Nephron (organoid): Measurements from ENCODE around the gene CFAP221.

Source experiments
- H3K27ac Mint-ChIP-seq, 3 experiments: 2 replicates each; pipeline ENCODE4 v1.8.0; 2020; ENCODE audit warnings: mixed read lengths in 3 of 3, mild to moderate bottlenecking in 2 of 3, moderate library complexity in 1 of 3
- H3K27me3 Mint-ChIP-seq: 2 replicates; pipeline ENCODE4 v1.8.0; 2021; ENCODE audit warnings: low read depth, mild to moderate bottlenecking, moderate library complexity, mixed read lengths
- H3K36me3 Mint-ChIP-seq: 2 replicates; pipeline ENCODE4 v1.8.0; 2020; ENCODE audit warnings: low read depth, mixed read lengths
- H3K4me1 Mint-ChIP-seq: 2 replicates; pipeline ENCODE4 v1.8.0; 2020; ENCODE audit warnings: mixed read lengths
- H3K4me3 Mint-ChIP-seq, 3 experiments: 2 replicates each; pipeline ENCODE4 v1.8.0; 2020; ENCODE audit warnings: mild to moderate bottlenecking in 3 of 3, mixed read lengths in 3 of 3, moderate library complexity in 2 of 3
- H3K9me3 Mint-ChIP-seq: 2 replicates; pipeline ENCODE4 v1.8.0; 2020; ENCODE audit warnings: mixed read lengths
- CTCF ChIP-seq, 3 experiments: fragments of 200-600 bp; sonication (generic); IDR thresholded peaks; one replicate each; pipeline ENCODE4 v1.5.0; 2021; ENCODE audit warnings: antibody characterized with exemption in 3 of 3; ENCODE audit not compliant: unreplicated experiment in 3 of 3

Gene CFAP221

GRCh38 chr2:119702918-119703401, 158.7 kb downstream of the CFAP221 start:
- no peak overlapping the region for H3K27ac Mint-ChIP-seq
- H3K36me3 Mint-ChIP-seq, result peaks cover 3% of the 10 kb centered on the region
- no peaks in the 10 kb centered on the region for H3K9me3 Mint-ChIP-seq
- TF ChIP-seq CTCF (IDR thresholded peaks at IDR 0.05; ENCODE audit: unreplicated experiment in 3 of 3), result peak; percentile 81 to 94 (median 88)
- no peaks in the 10 kb centered on the region for H3K27me3 Mint-ChIP-seq
- no peak overlapping the region for H3K4me3 Mint-ChIP-seq
- H3K4me1 Mint-ChIP-seq, result peaks cover 41% of the 10 kb centered on the region

DNA sequence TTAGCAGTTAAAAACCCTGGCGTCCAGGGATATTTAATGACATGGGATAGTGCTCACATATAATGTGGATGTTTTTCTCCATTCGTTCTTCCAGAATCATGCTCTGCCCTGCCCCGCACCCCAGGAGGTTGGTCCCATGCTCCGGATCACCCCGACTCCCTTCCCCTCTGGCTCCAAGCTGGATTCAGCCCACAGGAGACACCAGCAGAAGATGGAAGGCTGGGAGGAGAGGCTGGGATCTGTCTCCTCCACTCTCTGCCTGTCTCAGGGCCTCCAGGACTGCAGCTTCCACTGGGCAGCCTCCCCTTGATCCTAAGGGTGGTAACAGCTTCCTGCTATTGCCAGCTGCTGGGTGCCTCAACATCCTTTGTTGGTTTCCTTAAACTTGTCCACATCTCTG, 159.3 kb downstream of the CFAP221 start:
- Mint-ChIP-seq H3K4me3 (no peak overlapping the region), H3K36me3 (peaks cover 3% of the 10 kb centered on the region), H3K4me1 (peaks cover 37% of the 10 kb centered on the region), H3K27me3 (no peaks in the 10 kb centered on the region), H3K27ac (no peak overlapping the region), H3K9me3 (no peaks in the 10 kb centered on the region)
- TF ChIP-seq CTCF (IDR thresholded peaks at IDR 0.05; ENCODE audit: unreplicated experiment in 3 of 3), result no peak

GRCh38 chr2:119704670-119705120, 160.4 kb downstream of the CFAP221 start:
- no peaks in the 10 kb centered on the region for H3K9me3 Mint-ChIP-seq
- H3K4me1 Mint-ChIP-seq, result peaks cover 28% of the 10 kb centered on the region
- no peak overlapping the region for H3K4me3 Mint-ChIP-seq
- peaks cover 3% of the 10 kb centered on the region for H3K36me3 Mint-ChIP-seq
- no peaks in the 10 kb centered on the region for H3K27me3 Mint-ChIP-seq
- H3K27ac Mint-ChIP-seq, result no peak overlapping the region
- TF ChIP-seq CTCF (IDR thresholded peaks at IDR 0.05; ENCODE audit: unreplicated experiment in 3 of 3), result no peak

DNA sequence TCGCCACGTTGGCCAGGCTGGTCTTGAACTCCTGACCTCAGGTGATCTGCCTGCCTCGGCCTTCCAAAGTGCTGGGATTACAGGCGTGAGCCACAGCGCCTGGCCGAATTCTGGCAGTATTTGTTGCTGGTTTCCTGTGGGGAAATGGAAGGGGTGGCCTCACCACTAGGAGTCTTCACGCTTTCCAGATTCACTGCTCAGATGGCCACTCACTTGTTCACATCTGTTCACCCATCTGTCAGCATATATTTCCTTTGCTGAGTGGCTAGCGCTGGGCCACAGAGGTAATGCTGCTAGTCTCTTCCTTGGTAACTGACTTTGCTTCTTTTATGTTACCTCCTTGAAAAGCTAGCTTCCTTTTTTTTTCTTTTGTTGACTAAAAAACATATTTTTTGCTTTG, 162.0 kb downstream of the CFAP221 start:
- TF ChIP-seq CTCF (IDR thresholded peaks at IDR 0.05; ENCODE audit: unreplicated experiment in 3 of 3), result no peak
- Mint-ChIP-seq H3K36me3 (peaks cover 3% of the 10 kb centered on the region), H3K27ac (no peak overlapping the region), H3K9me3 (no peaks in the 10 kb centered on the region), H3K27me3 (no peaks in the 10 kb centered on the region), H3K4me1 (peaks cover 13% of the 10 kb centered on the region), H3K4me3 (no peak overlapping the region)
